Panc1 (cell line): ENCODE data around the gene EXT2. TPM values are rescaled to one million over a fixed set of nuclear protein-coding genes. Genes with fewer than 3 reads are reported as not detected.

Experiments used
- ATAC-seq: fragments of 200-7000 bp; cut with Tn5 transposase; 2 replicates; pipeline ENCODE4 v1.9.1; 2020; ENCODE audit warnings: mild to moderate bottlenecking, moderate library complexity
- BruUV-seq: library from RNA; stranded (reverse); fragments of 400-500 nt; replicated peaks from 2 replicates; lab custom pipeline; 2021; lab: Mats Ljungman, UMichigan
- CTCF ChIA-PET: fragments of 300-600 bp; sonication (Branson Sonifier 250); formaldehyde crosslinking; loops from one replicate; lab custom pipeline; 2022; ENCODE audit warnings: antibody characterized with exemption; lab: Charles Lee
- POLR2A ChIA-PET: fragments of 300-600 bp; sonication (Branson Sonifier 250); formaldehyde crosslinking; loops from one replicate; lab custom pipeline; 2022; ENCODE audit warnings: antibody characterized with exemption; lab: Charles Lee
- DNase-seq: peaks from one replicate; pipeline ENCODE4 v3.0.0-alpha.2; 2010; ENCODE audit warnings: low read depth, low spot score
- H3K27ac ChIP-seq: 2 replicates; pipeline ENCODE4 v1.5.1; 2011; ENCODE audit warnings: mild to moderate bottlenecking, low read length, inconsistent platforms
- H3K27me3 ChIP-seq: fragments of 200-500 bp; sonication (Bioruptor generic); 2 replicates; pipeline ENCODE4 v1.6.0; 2014; ENCODE audit warnings: low read length, inconsistent platforms; ENCODE audit not compliant: control insufficient read depth, insufficient read depth
- H3K36me3 ChIP-seq: fragments of 200-500 bp; sonication (Bioruptor generic); 2 replicates; pipeline ENCODE4 v1.5.1; 2014; ENCODE audit warnings: inconsistent platforms, mild to moderate bottlenecking, low read length, moderate library complexity; ENCODE audit not compliant: control insufficient read depth, insufficient read depth
- H3K4me1 ChIP-seq: 2 replicates; pipeline ENCODE4 v1.5.1; 2011; ENCODE audit warnings: inconsistent platforms, mild to moderate bottlenecking, low read length, moderate library complexity; ENCODE audit not compliant: control insufficient read depth, insufficient read depth
- H3K4me3 ChIP-seq, 2 experiments: 2 replicates each; pipeline ENCODE4 v1.5.1; 2011 to 2012; ENCODE audit warnings: low read depth in 2 of 2, low read length in 2 of 2, mild to moderate bottlenecking in 2 of 2, inconsistent platforms in 1 of 2, moderate library complexity in 1 of 2
- H3K9me3 ChIP-seq: fragments of 200-500 bp; sonication (Bioruptor generic); 2 replicates; pipeline ENCODE4 v1.5.1; 2014; ENCODE audit warnings: low read depth, mild to moderate bottlenecking, inconsistent platforms, low read length, moderate library complexity; ENCODE audit not compliant: control insufficient read depth, insufficient read depth
- CTCF ChIP-seq: fragments of 450-650 bp; IDR thresholded peaks from 2 replicates; pipeline ENCODE4 v1.5.1; 2017; ENCODE audit warnings: mild to moderate bottlenecking
- POLR2AphosphoS5 ChIP-seq: IDR thresholded peaks from 2 replicates; pipeline ENCODE4 v1.6.1; 2012; ENCODE audit warnings: mild to moderate bottlenecking, low read depth, low read length, moderate library complexity
- REST ChIP-seq, 2 experiments: IDR thresholded peaks; 2 replicates each; pipeline ENCODE4 v1.6.1; 2011 to 2012; ENCODE audit warnings: low read depth in 2 of 2, control low read depth in 1 of 2, low read length in 1 of 2, mild to moderate bottlenecking in 1 of 2, moderate library complexity in 1 of 2; ENCODE audit not compliant: insufficient read depth in 1 of 2
- SIN3A ChIP-seq: IDR thresholded peaks from 2 replicates; pipeline ENCODE4 v1.6.1; 2012; ENCODE audit warnings: low read depth, mild to moderate bottlenecking, low read length, moderate library complexity, borderline replicate concordance; ENCODE audit not compliant: insufficient read depth
- TCF7L2 ChIP-seq: IDR thresholded peaks from 2 replicates; pipeline ENCODE4 v1.6.1; 2011; ENCODE audit warnings: mild to moderate bottlenecking, low read depth, low read length, inconsistent platforms
- in situ Hi-C: cut with HindIII; loops from 2 replicates; pipeline ENCODE4 v1.10.0; 2016; ENCODE audit warnings: low sequenced_read_pairs, low pct_unique_long_range_greater_than_20kb
- intact Hi-C: fragments of 100-400 bp; cut with micrococcal nuclease; formaldehyde crosslinking; loops from one replicate; pipeline ENCODE4 v1.10.0; 2022; ENCODE audit not compliant: unreplicated experiment
- total RNA-seq: library from RNA; stranded (reverse); gene quantifications from one replicate; pipeline ENCODE4 v1.2.1, GENCODE V29; 2021; ENCODE audit not compliant: unreplicated experiment

EXT2 gene
- total RNA-seq, 1 experiment from 2014 or later: 57.5 TPM

- DNase-seq: no peak
- Histone ChIP-seq H3K36me3 (no peaks in the 10 kb centered on the region), H3K27me3 (no peaks in the 10 kb centered on the region), H3K4me1 (no peaks in the 10 kb centered on the region), H3K9me3 (no peaks in the 10 kb centered on the region), H3K4me3 (no peak overlapping the region), H3K27ac (no peak overlapping the region)
- in situ Hi-C loops: no loop called here
- CTCF ChIA-PET: no interaction called here
- TF ChIP-seq TCF7L2 (no peak), CTCF (no peak), REST (IDR thresholded peaks at IDR 0.05; ENCODE audit: insufficient read depth in 1 of 2, low read depth in 2 of 2, low read length in 1 of 2) (no peak), POLR2AphosphoS5 (no peak), SIN3A (no peak)
- ATAC-seq: no peak
- intact Hi-C loops: no loop called here
- BruUV-seq: no TSS peak
- POLR2A ChIA-PET: no interaction called here
Observed at GRCh38 chr11:44157019-44157418, 61.5 kb downstream of the EXT2 start.

GRCh38 chr11:44158384-44158783 is 62.9 kb downstream of the EXT2 start:
- ATAC-seq (no peak), DNase-seq (no peak)
- intact Hi-C loops (no loop called here), in situ Hi-C loops (no loop called here)
- POLR2A ChIA-PET: no interaction called here
- no TSS peak for BruUV-seq
- TF ChIP-seq POLR2AphosphoS5 (no peak), REST (IDR thresholded peaks at IDR 0.05; ENCODE audit: insufficient read depth in 1 of 2, low read depth in 2 of 2, low read length in 1 of 2) (no peak), CTCF (no peak), TCF7L2 (no peak), SIN3A (no peak)
- Histone ChIP-seq H3K27ac (no peak overlapping the region), H3K4me3 (no peak overlapping the region), H3K4me1 (no peaks in the 10 kb centered on the region), H3K36me3 (no peaks in the 10 kb centered on the region), H3K9me3 (no peaks in the 10 kb centered on the region), H3K27me3 (no peaks in the 10 kb centered on the region)
- CTCF ChIA-PET: no interaction called here
